Fibroblast of lung (primary cell): Measurements from ENCODE around the gene LTBP4.

ENCODE experiments used
- EZH2 ChIP-seq: IDR thresholded peaks from 2 replicates; pipeline ENCODE4 v1.5.1; 2012; ENCODE audit warnings: low read length, control low read depth, mild to moderate bottlenecking; ENCODE audit errors: missing control alignments
- TF ChIP-seq, protein P1 (sequence below), 2 donors: IDR thresholded peaks in 1 of 2; conservative IDR thresholded peaks in 1 of 2; 1 replicate in 1 of 2; 2 replicates in 1 of 2; pipeline ENCODE4 v1.5.1; 2011 to 2012; ENCODE audit warnings: low read length in 2 of 2, control low read depth in 1 of 2, inconsistent platforms in 1 of 2, low read depth in 1 of 2, mild to moderate bottlenecking in 1 of 2

DNA sequence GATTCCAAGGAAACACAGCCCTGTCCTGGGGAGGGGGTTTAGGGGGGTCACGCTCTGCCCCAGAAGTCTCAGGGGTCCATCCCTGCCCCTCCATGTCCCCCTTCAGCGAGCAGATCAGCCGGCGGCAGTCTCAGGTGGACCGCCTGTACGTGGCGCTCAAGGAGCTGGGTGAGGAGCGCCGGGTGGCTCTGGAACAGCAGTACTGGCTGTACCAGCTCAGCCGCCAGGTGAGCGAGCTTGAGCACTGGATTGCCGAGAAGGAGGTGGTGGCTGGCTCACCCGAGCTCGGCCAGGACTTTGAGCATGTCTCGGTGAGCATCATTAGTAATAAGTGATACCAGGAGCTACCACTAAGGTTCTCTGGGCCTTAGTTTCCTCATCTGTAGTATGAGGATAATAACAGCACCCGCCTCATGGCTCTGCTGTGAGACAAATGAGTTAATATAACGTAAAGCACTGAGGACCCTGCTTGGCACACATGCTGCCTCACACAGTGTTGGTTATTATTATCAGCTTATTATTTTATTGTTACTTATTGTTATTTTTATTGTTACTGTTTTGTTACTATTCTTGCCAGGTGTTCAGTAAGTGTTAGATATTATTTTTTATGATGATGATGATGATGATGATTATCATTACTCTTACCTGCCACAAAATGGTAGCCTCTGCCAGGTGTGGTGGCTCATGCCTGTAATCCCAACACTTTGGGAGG, 45.0 kb upstream of the LTBP4 start:
- TF ChIP-seq, protein P1, sequence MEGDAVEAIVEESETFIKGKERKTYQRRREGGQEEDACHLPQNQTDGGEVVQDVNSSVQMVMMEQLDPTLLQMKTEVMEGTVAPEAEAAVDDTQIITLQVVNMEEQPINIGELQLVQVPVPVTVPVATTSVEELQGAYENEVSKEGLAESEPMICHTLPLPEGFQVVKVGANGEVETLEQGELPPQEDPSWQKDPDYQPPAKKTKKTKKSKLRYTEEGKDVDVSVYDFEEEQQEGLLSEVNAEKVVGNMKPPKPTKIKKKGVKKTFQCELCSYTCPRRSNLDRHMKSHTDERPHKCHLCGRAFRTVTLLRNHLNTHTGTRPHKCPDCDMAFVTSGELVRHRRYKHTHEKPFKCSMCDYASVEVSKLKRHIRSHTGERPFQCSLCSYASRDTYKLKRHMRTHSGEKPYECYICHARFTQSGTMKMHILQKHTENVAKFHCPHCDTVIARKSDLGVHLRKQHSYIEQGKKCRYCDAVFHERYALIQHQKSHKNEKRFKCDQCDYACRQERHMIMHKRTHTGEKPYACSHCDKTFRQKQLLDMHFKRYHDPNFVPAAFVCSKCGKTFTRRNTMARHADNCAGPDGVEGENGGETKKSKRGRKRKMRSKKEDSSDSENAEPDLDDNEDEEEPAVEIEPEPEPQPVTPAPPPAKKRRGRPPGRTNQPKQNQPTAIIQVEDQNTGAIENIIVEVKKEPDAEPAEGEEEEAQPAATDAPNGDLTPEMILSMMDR (conservative IDR thresholded peaks at IDR 0.05 in 1 of 2, IDR thresholded peaks at IDR 0.05 in 1 of 2; ENCODE audit: low read depth in 1 of 2, low read length in 2 of 2): no peak
- TF ChIP-seq EZH2: no peak
